GM04503 (cell line): ENCODE measurements around the gene ZNF846.
"Not testable (repeated sequence)": the region's sequence is repeated elsewhere in the genome, so short reads cannot be mapped to it uniquely, and the experiment has no call there.

Experiments
- DNase-seq: peaks from one replicate; pipeline ENCODE4 v3.0.0-alpha.2; 2012; ENCODE audit warnings: low read depth

ZNF846 gene

GRCh38 chr19:9768175-9769112 lies at the start of gene ZNF846:
ZNF846 (minus strand) TSS chr19:9768738; CDS start chr19:9764950, 3,788 bp downstream.
- DNase-seq = peak; percentile 79

DNA sequence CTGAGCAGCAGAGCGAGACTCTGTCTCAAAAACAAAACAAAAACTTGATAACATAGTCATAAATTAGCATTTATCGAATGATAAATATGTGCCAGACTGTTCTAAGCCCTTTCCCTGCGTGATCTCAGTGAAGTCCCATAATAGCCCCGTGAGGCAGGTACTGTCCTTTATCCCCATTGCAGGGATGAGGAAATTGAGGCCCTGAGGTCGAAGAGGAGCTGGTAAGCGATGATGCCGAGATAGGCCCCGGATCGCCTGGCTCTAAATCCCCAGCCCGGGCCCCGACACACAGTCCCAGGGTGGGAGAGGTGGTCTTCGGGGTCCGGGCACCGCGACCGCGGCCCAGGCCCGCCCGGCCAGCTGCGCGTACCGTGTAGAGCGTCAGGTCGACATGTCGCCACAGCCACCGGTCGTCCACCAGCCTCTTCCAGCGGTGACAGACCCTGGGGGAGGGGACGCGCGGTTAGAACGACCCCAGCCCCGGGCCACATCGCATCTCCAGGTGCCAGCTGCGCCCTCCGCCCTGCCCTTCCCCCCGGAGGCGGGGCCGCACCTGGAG lies 49.7 kb upstream of the ZNF846 start:
- DNase-seq = no peak

DNA sequence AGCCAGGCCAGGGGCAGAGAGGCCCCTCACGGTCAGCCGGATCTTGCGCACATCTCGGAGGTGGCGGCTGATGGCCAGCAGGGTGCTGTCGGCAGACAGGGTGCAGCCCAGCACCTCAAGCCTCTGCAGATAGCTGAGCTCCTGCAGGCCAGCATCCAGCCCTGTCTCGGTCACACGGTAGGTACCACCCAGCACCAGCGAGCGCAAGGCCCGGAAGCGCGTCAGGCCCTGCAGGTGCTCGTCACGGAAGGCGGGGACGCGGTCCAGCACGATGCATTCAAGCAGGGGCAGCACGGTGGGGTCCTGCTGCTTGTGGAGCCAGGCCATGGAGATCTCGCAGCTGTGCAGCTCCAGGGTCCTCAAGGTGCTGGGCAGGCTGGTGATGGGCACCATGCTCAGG lies 42.6 kb upstream of the ZNF846 start:
- DNase-seq = no peak

GRCh38 chr19:9808855-9809824 lies 40.6 kb upstream of the ZNF846 start:
- no peak for DNase-seq

GRCh38 chr19:9806803-9807202 lies 38.3 kb upstream of the ZNF846 start:
- no peak for DNase-seq

DNA sequence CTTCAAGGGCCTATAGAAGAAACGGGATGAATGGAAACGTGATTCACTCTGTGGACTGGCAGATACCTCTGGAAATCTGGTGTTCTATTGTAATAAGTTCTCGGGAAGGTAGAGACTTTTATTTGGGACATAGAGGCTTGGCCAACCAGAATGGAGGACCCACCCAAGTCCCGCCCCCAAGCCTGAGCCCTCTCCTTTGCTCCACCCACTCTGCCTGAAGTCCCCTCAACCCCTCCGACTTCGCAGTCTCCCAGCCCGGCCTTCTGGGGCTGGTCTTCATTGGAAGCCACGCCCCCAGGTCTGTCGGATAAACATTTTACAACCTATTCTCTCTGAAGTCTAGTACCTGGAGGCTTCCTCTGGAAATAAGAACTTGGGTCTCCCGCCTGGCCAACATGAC lies 33.4 kb upstream of the ZNF846 start:
- DNase-seq = no peak

DNA sequence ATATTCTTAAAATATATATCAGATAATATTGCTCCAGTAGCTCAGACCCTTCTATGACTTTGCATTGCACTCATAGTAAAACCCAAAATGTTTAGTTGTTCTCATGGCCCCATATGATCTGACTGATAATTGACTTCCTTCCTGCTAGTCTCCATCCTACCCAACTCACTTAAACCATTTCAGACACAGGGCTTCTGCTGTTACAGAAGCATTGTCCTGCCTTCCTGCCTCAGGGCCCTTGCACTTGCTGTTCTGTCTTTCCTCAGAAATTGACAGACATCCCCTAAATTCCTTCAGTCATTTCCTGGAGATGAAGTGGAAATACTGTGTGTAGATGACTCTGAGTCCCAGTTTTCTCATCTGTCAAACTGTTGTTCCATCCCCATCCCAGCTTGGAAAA lies 30.6 kb upstream of the ZNF846 start:
- no peak for DNase-seq

GRCh38 chr19:9797871-9798270 lies 29.3 kb upstream of the ZNF846 start:
- DNase-seq = no peak

DNA sequence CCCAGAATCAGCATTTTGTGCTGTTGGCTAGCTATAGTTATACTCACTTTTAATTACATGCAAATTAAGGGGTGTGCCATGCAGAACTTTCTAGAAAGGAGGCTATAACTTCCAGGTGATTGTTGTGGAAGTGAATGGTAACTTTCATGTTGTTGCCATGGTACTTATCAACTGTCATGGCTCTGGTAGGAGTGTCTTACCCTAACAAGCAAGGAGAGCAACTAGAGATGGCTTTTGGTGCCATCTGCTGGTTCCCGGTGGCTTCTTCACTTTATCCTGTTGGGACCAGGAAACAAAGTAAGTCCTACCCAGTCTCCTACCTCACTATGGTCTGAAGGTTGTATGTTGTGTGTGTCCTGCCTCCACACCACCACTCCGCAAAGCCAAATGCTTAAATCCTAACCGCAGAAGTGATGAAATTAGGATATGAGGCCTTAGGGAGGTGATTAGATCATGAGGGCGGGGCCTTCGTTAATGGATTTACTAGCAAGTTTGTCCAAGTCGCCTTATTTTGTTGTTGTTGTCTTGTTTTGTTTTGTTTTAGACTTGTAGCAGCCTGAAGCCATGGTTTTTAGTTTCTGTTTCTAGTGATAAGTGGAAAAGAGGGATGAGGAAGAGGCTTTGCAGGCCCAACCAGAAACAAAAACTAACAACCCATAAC lies 27.7 kb upstream of the ZNF846 start:
- DNase-seq = peak; percentile 61

DNA sequence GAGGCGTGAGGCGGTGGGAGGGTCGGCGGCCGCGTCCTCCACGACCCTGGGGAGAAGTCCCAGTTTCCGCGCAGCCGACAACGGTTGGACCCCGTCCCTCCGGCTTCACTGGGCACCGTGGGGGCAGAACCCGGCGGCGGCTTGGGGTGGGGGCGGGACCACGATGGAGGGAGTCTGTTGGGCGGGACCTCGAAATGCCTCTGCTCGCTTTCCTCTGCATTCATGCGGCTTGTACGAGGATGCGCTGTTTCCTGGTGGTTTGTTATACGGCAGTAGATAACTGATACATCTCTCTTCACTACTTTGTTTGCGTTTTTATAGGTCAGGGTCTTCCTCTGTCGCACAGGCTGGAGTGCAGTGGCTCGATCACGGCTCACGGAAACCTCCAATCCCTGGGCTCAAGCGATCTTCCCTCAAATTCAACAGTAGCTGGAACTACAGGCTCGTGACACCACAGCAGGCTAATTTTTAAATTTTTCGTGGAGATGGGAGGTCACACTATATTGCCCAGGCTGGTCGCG lies 24.6 kb upstream of the ZNF846 start:
- no peak for DNase-seq

- DNase-seq = peak; percentile 40
Observed at GRCh38 chr19:9792206-9793070, 23.9 kb upstream of the ZNF846 start.

DNA sequence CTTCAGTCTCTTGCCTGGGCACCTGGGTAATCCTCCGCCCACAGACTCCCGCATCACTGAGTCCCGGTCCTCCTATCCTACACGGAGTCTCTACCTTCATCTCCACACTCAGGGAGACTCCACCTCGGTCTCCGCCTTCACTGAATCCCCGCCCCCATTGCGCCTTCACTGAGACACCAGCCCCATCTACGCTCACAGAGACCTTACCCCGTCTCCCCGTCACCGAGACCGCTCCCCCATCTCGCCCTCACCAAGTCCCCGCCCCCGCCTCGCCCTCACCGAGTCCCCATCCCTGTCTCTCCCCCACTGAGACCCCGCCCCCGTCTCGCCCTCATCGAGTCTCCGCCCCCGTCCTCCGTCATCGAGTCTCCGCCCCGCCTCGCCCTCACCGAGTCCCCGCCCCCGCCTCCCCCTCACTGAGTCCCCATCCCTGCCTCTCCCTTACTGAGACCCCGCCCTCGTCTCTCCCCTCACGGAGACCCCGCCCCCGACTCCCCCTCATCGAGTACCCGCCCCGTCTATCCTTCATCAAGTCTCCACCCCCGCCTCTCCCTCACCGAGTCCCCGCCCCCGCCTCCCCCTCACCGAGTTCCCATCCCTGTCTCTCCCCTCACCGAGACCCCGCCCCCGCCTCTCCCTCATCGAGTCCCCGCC lies 23.1 kb upstream of the ZNF846 start:
- peak; percentile 52 for DNase-seq

DNA sequence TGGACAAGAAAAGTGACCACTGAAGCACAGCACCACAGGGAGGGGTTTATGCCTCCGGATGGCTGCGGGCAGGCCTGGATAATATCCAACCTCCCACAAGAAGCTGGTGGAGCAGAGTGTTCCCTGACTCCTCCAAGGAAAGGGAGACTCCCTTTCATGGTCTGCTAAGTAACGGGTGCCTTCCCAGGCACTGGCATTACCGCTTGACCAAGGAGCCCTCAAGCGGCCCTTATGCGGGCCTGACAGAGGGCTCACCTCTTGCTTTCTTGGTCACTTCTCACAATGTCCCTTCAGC lies 22.5 kb upstream of the ZNF846 start:
- DNase-seq = not testable (repeated sequence)

- not testable (repeated sequence) for DNase-seq
Observed at GRCh38 chr19:9789579-9789978, 21.0 kb upstream of the ZNF846 start.

DNA sequence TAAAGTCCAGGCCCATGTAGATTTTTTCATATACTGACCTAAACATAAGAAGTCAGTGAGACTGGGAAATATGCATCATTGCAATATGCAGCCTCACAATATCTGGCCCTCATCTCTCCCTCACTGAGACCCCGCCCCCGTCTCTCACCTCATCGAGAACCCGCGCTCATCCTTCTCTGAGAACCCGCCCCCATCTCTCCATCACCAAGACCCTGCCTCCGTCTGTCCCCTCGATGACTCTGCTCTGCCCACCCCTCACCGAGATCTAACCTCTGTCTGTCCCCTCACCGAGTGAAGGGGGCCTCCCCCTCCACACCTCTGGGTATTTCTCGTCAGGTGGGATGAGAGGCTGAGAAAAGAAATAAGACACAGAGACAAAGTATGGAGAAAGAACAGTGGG lies 20.5 kb upstream of the ZNF846 start:
- no peak for DNase-seq

DNA sequence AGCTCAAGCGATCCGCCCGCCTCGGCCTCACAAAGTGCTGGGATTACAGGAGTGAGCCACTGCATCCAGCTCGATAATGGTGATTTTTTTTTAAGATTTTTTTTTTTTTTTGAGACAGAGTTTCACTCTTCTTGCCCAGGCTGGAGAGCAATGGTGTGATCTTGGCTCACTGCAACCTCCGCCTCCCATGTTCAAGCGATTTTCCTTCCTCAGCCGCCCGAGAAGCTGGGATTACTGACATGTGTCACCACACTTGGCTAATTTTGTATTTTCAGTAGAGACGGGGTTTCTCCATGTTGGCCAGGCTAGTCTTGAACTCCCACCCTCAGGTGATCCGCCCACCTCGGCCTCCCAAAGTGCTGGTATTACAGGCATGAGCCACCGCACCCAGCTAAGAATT lies 20.1 kb upstream of the ZNF846 start:
- not testable (repeated sequence) for DNase-seq

DNA sequence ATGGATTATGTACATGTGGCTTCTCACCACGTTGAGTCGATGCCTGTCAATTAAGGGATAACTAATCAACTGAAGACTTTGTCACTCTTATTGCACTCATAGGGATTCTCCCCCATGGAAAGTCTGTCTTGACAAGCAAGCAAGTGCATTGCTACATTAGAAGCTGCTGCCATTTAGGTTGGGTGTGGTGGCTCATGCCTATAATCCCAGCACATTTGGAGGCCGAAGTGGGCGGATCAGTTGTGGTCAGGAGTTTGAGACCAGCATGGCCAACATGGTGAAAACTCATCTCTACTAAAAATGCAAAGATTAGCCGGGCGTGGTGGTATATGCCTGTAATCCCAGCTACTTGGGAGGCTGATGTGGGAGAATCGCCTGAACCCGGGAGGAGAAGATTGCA lies 18.3 kb upstream of the ZNF846 start:
- no peak for DNase-seq

DNA sequence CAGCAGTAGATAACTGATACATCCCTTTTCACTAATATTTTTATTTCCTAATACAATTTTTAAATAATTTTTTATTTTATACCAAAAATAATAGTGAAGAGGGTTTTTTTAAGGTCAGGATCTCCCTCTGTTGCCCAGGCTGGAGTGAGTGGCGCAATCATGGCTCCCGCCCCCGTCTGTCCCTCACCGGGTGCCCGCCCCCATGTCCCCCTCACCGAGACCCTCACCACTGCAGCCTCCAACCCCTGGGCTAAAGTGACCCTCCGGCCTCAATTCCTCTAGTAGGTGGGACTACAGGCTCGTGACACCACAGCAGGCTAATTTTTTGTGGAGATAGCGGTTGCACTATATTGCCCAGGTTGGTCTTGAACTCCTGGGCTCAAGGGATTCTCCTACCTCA lies 17.8 kb upstream of the ZNF846 start:
- DNase-seq = no peak

GRCh38 chr19:9785367-9786331 lies 17.1 kb upstream of the ZNF846 start:
- DNase-seq = peak; percentile 39
